Lower lobe of right lung (tissue), 2 donors: ENCODE data around the gene GGT6. TPM values are rescaled to one million over a fixed set of nuclear protein-coding genes. Genes with fewer than 3 reads are reported as not detected.

Source experiments
- ATAC-seq, 2 donors: fragments of 200-7000 bp; cut with Tn5 transposase; one replicate each; pipeline ENCODE4 v1.9.1; 2020 to 2022; ENCODE audit warnings: mild to moderate bottlenecking in 2 of 2, moderate library complexity in 2 of 2
- DNase-seq: peaks from one replicate; pipeline ENCODE4 v3.0.0-alpha.2; 2020
- H3K27ac ChIP-seq: fragments of 200-600 bp; one replicate; pipeline ENCODE4 v1.8.0; 2022
- H3K27me3 ChIP-seq: fragments of 200-600 bp; one replicate; pipeline ENCODE4 v1.8.0; 2022; ENCODE audit warnings: low read depth
- H3K36me3 ChIP-seq: fragments of 200-600 bp; one replicate; pipeline ENCODE4 v1.8.0; 2022; ENCODE audit warnings: mild to moderate bottlenecking
- H3K4me1 ChIP-seq: fragments of 200-600 bp; one replicate; pipeline ENCODE4 v1.8.0; 2022
- H3K4me3 ChIP-seq: fragments of 200-600 bp; one replicate; pipeline ENCODE4 v1.8.0; 2022; ENCODE audit warnings: mild to moderate bottlenecking
- H3K9me3 ChIP-seq: fragments of 200-600 bp; one replicate; pipeline ENCODE4 v1.8.0; 2022
- intact Hi-C: fragments of 100-400 bp; cut with DNase I; formaldehyde crosslinking; loops from one replicate; pipeline ENCODE4 v1.11.0; 2022
- total RNA-seq: library from RNA; stranded (reverse); fragmentation: NEBNext Ultra II Directional; extraction: Animal tissue kit (Norgen Biotek cat#: 25700); gene quantifications from one replicate; pipeline ENCODE4 v1.2.1, GENCODE V29; 2021
- TF ChIP-seq, protein P1 (sequence below): fragments of 200-600 bp; IDR thresholded peaks from one replicate; pipeline ENCODE4 v1.8.0; 2022; ENCODE audit warnings: antibody characterized with exemption, mild to moderate bottlenecking
- donor health status: DM: no; HTN: yes; CAD: no; lungs with severe emphysema.

GGT6 gene
- total RNA-seq, 1 donor from 2014 or later = 3.7 TPM

DNA sequence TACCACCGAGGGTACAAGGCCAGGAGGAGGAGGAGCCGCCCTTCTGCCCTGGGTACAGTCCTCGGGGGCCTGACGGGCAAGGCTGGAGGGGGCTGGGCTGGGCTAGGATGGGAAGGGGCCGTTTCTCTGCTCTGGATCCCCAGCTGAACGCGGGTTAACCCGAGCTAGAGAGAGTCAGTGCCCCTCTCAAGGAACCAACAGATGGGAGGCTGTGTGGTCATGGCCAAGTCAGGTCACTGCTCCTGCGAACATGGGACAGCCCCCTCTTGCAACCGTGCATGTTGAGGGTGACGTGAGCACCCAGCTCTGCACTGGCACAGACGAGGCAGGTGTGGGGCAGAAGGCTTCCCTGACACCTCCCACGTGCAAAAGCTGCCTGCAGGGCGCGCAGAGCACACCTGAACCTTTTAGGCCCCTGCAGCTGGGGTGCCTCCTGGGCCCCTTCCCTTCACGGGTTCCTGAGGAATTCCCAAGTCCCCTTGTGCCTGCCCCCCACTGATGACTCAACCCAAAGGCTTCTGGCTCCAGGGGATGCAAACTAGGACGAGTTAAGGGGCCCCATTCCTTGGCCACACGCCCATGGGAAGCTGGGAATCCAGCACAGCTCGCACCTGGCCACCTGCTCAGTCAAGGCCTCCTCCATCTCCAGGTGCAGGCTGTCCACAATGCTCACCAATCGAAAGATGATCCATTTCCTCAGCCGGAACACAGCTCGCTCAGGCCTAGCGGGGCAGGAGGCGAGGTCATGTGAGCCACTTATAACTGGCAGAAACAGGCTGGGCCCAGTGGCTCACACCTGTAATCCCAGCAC lies 11.5 kb downstream of the GGT6 start:
- no peak for DNase-seq
- peaks cover 5% of the 10 kb centered on the region for H3K4me1 ChIP-seq
- H3K4me3 ChIP-seq = no peak overlapping the region
- H3K27ac ChIP-seq = no peak overlapping the region
- intact Hi-C loops = no loop called here
- TF ChIP-seq, protein P1, sequence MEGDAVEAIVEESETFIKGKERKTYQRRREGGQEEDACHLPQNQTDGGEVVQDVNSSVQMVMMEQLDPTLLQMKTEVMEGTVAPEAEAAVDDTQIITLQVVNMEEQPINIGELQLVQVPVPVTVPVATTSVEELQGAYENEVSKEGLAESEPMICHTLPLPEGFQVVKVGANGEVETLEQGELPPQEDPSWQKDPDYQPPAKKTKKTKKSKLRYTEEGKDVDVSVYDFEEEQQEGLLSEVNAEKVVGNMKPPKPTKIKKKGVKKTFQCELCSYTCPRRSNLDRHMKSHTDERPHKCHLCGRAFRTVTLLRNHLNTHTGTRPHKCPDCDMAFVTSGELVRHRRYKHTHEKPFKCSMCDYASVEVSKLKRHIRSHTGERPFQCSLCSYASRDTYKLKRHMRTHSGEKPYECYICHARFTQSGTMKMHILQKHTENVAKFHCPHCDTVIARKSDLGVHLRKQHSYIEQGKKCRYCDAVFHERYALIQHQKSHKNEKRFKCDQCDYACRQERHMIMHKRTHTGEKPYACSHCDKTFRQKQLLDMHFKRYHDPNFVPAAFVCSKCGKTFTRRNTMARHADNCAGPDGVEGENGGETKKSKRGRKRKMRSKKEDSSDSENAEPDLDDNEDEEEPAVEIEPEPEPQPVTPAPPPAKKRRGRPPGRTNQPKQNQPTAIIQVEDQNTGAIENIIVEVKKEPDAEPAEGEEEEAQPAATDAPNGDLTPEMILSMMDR = no peak
- H3K27me3 ChIP-seq = no peaks in the 10 kb centered on the region
- no peaks in the 10 kb centered on the region for H3K9me3 ChIP-seq
- ATAC-seq = no peak
- H3K36me3 ChIP-seq = peaks cover 95% of the 10 kb centered on the region

DNA sequence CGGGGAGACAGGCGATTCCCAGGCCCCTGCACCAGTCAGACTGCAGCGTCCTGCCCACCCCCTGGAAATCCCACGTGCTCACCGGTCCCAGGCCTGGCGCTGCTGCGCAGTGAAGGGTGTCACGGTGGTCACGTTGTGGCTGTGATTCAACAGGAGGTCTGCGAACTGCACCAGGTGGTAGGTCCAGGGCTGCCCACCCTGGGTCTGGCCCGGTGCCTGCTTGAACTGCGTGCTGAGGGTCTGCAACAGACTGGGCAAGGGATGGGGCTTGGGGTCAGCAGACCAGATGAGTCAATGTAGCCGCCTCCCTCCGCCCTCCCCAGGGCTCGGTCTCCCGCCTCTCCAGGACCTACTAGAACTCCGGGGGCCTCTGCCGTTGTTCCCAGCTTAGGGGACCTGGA lies 12.3 kb downstream of the GGT6 start:
- TF ChIP-seq, protein P1 = no peak
- ATAC-seq = no peak
- DNase-seq = no peak
- Histone ChIP-seq H3K4me3 (no peak overlapping the region), H3K4me1 (no peaks in the 10 kb centered on the region), H3K9me3 (no peaks in the 10 kb centered on the region), H3K36me3 (peaks cover 95% of the 10 kb centered on the region), H3K27ac (no peak overlapping the region), H3K27me3 (no peaks in the 10 kb centered on the region)
- intact Hi-C loops = no loop called here

DNA sequence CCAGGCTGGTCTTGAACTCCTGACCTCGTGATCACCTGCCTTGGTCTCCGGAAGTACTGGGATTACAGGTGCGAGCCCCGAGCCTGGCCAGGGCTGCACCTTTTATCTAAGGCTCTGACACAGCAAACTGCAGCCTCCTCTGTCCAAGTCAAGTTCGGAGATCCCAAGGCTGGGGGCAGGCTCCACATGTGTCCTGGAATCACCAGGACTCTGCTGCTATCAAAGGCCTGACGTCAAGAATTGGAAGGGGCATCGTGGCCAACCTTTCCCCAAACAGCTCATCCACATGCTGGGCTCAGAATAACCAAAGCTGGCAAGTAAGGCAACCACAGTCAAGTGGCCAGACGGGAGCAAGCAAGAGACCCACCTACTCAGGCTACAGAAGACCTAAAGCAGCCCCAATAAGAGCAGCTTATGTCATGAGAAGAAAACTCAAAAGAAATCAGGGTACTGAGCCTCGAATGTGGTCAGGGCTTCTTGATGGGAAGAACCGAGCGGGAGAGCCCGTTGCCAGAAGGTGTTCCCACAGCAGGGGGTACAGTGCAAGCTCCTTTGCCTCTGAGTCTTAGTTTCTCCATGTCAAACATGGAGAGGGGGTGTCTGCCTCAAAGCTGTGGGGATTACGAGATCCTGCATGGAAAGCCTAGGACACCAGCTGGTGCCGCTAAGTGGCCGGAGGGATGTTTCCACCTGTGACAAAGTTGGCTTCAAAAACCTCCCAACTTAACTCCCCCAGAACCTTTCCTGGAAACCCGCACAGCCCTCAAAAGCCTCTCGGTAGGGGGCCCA lies 13.1 kb downstream of the GGT6 start:
- no peaks in the 10 kb centered on the region for H3K9me3 ChIP-seq
- intact Hi-C loops = no loop called here
- ATAC-seq (no peak), DNase-seq (no peak)
- H3K4me3 ChIP-seq = no peak overlapping the region
- H3K27me3 ChIP-seq = no peaks in the 10 kb centered on the region
- no peaks in the 10 kb centered on the region for H3K4me1 ChIP-seq
- H3K36me3 ChIP-seq = peaks cover 95% of the 10 kb centered on the region
- TF ChIP-seq, protein P1 = no peak
- no peak overlapping the region for H3K27ac ChIP-seq

DNA sequence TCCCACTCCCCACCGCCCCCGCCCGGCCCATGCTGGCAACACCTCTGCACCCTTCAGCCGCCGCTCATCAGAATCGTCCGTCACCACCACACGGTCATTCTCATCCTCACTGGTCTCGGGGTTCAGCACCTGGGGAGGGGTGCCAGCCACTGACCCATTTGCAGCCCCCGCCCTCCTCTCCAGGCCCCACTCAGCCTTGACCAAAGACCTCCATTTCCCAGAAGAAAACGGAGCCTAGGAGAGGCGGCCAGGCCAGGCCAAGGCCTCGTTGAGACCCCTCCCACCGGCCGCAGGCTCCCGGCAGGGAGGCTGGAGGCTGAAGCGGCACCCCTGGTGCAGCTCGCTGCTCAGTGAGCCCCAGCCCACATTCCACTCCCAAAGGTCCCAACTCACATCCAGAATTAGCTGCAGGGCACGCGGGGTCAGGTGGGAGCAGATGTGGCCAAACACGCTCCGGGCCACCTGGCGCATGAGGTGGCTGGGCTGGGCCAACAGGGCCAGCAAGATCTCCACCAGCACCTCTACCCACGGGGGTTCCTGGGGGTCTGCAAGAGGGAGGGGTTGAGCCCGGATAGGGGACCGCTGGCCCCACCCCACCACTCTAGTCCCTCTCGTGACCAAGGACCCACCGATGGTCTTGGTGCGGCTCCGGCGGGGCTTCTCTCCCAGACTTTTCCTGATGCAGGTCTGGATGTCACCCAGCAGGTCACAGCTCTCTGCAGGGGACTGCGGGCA lies 15.0 kb downstream of the GGT6 start:
- ATAC-seq (no peak), DNase-seq (no peak)
- TF ChIP-seq, protein P1 = no peak
- intact Hi-C loops = no loop called here
- Histone ChIP-seq H3K36me3 (peaks cover 95% of the 10 kb centered on the region), H3K27ac (no peak overlapping the region), H3K4me1 (peaks cover 15% of the 10 kb centered on the region), H3K9me3 (no peaks in the 10 kb centered on the region), H3K4me3 (no peak overlapping the region), H3K27me3 (no peaks in the 10 kb centered on the region)

DNA sequence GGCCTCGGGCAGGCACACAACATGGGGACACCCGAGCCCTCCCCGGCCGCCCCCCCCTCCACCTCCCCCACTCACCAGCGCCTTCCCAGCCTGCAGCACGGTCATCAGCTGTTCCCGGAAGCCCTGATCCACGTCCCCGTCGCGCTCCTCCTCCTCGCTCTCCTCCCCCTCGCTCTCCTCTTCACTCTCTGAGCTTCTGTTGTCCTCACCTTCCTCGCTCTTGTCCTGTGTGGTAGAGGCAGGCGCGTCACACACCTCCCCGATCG lies 15.5 kb downstream of the GGT6 start:
- ATAC-seq (no peak), DNase-seq (no peak)
- TF ChIP-seq, protein P1 = no peak
- intact Hi-C loops = no loop called here
- no peaks in the 10 kb centered on the region for H3K27me3 ChIP-seq
- H3K4me1 ChIP-seq = peaks cover 17% of the 10 kb centered on the region
- H3K9me3 ChIP-seq = no peaks in the 10 kb centered on the region
- H3K27ac ChIP-seq = no peak overlapping the region
- H3K36me3 ChIP-seq = peaks cover 95% of the 10 kb centered on the region
- no peak overlapping the region for H3K4me3 ChIP-seq
